ENCODE results near the gene MBD3L5.
"Not testable (repeated sequence)": the region's sequence is repeated elsewhere in the genome, so short reads cannot be mapped to it uniquely, and the experiment has no call there.

The MBD3L5 gene

DNA sequence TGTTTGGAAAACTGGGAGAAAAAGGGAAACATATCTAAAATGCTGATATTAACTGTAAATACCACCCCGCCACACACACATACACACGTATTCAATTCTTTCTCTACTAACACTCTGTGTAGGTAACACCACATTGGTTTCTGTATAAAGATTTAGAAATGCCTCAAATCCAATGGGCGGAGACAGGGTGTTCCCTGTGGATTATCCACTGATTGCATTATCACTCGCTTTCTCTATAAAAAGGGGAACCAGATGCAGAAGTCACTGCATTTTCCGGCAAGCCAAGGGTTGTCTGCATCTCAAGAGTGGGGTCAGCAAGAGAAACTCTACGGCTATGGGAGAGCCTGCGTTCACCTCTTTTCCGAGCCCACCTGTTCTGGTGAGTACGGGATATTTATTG, at the start of gene MBD3L5:
Gene MBD3L5 (plus strand): TSS at position 301 of the 400 bp plus-strand sequence. CDS start 34 bp downstream, at position 335.
- DNase-seq (ENCODE audit: low read depth); H3K4me3 ChIP-seq (ENCODE audit: low read depth, low read length); in situ Hi-C loops (cut with HindIII; ENCODE audit: low sequenced_read_pairs): not testable (repeated sequence)

DNA sequence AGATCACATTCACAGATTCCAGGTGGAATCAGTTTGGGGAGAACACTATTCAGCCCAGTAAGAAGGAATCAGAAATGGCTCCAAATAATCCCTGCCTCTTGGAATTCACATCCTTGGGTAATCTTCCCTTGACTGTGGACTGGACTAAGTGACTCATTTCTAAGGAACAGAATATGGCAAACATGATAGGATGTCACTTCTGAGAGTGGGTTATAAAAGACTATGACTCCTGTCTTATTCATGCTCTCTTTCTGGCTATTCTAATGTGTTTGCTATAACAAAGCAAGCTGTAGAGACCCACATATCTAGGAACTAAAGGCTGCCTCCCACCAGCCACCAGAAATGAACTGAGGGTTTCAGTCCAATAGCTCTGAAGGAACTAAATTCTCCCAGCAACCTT, 46.9 kb upstream of the MBD3L5 start:
- no peak for DNase-seq (ENCODE audit: low read depth)
- in situ Hi-C loops (cut with HindIII; ENCODE audit: low sequenced_read_pairs), result no loop called here
- TF ChIP-seq, protein P1, sequence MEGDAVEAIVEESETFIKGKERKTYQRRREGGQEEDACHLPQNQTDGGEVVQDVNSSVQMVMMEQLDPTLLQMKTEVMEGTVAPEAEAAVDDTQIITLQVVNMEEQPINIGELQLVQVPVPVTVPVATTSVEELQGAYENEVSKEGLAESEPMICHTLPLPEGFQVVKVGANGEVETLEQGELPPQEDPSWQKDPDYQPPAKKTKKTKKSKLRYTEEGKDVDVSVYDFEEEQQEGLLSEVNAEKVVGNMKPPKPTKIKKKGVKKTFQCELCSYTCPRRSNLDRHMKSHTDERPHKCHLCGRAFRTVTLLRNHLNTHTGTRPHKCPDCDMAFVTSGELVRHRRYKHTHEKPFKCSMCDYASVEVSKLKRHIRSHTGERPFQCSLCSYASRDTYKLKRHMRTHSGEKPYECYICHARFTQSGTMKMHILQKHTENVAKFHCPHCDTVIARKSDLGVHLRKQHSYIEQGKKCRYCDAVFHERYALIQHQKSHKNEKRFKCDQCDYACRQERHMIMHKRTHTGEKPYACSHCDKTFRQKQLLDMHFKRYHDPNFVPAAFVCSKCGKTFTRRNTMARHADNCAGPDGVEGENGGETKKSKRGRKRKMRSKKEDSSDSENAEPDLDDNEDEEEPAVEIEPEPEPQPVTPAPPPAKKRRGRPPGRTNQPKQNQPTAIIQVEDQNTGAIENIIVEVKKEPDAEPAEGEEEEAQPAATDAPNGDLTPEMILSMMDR (IDR thresholded peaks at IDR 0.05; ENCODE audit: low read depth, low read length, missing control alignments), result no peak
- no peak overlapping the region for H3K4me3 ChIP-seq (ENCODE audit: low read depth, low read length)

DNA sequence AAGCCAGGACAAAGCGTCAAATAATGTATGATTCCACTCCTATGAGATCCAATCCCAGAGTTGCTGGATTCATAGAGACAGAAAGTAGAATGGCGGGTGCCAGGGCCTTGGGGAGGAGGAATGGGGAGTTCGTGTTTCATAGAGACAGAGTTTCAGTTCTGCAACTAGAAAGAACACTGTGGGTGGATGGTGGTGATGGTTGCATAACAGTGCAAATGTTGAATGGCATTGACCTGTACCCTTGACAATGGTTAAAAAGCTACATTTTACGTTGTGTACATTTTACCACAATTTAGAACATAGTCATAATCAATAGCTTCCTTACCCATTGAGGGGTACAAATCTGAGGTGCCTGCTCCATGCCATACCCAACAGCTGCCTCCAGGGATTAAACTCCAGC, 42.5 kb upstream of the MBD3L5 start:
- in situ Hi-C loops (cut with HindIII; ENCODE audit: low sequenced_read_pairs), result no loop called here
- TF ChIP-seq, protein P1 (IDR thresholded peaks at IDR 0.05; ENCODE audit: low read depth, low read length, missing control alignments), result no peak
- no peak overlapping the region for H3K4me3 ChIP-seq (ENCODE audit: low read depth, low read length)
- no peak for DNase-seq (ENCODE audit: low read depth)

DNA sequence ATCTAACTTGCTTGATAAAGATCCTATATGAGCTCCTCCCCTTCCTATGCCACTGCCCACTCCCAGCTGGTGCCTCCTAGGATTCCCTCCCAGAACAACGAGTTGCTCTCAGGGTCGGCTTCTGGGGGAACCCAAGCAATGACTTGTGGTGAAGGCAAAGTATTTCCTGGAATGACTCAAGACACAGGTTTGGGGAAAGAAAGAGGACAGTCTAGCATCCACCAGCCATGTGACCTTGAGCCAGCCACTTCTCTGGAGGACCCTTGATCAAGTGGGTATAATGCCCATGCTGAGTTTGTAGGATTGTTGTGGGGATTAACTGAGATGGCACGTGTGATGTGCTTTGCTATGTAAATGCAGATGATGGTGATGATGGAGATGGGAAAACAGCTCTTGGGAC, 42.1 kb upstream of the MBD3L5 start:
- in situ Hi-C loops (cut with HindIII; ENCODE audit: low sequenced_read_pairs), result no loop called here
- H3K4me3 ChIP-seq (ENCODE audit: low read depth, low read length), result no peak overlapping the region
- TF ChIP-seq, protein P1 (IDR thresholded peaks at IDR 0.05; ENCODE audit: low read depth, low read length, missing control alignments), result no peak
- no peak for DNase-seq (ENCODE audit: low read depth)

DNA sequence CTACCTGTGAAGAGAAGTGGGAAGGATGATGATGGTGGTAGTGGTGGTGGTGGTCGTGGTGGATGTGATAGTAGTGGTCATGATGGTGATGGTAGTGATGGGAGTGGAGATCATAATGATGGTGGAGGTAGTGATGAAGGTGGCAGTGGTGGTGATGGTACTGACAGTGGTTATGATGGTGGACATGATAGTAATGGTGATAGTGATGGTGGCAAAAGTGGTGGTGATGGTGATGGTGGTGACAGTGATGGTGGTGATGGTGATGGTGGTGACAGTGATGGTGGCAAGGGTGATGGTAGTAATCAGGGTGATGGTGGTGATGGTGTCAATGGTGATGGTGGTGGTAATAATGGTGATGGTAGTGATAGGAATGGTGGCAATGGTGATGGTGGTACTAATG, 35.3 kb upstream of the MBD3L5 start:
- H3K4me3 ChIP-seq (ENCODE audit: low read depth, low read length), result no peak overlapping the region
- in situ Hi-C loops (cut with HindIII; ENCODE audit: low sequenced_read_pairs), result no loop called here
- TF ChIP-seq, protein P1 (IDR thresholded peaks at IDR 0.05; ENCODE audit: low read depth, low read length, missing control alignments), result no peak
- DNase-seq (ENCODE audit: low read depth), result no peak

DNA sequence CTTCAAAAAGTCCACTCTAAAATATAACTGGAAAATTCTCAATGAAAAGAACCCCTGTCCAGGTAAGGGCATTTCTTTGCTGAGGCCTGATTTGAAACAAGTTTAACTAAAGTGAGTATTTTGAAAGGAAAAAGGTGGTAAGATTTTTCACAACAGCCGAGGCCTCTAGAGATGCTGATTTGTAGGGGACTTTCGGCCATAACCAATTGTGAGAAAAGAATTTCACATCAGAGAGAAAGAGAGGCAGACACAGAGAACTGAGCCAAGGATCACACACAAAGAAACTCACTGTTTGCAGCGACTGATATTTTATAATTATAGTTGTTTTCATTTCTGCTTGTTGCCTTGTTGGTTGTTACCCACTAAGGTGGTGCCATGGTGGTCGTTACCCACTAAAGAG, 33.6 kb upstream of the MBD3L5 start:
- in situ Hi-C loops (cut with HindIII; ENCODE audit: low sequenced_read_pairs), result no loop called here
- TF ChIP-seq, protein P1 (IDR thresholded peaks at IDR 0.05; ENCODE audit: low read depth, low read length, missing control alignments), result no peak
- DNase-seq (ENCODE audit: low read depth), result no peak
- no peak overlapping the region for H3K4me3 ChIP-seq (ENCODE audit: low read depth, low read length)

DNA sequence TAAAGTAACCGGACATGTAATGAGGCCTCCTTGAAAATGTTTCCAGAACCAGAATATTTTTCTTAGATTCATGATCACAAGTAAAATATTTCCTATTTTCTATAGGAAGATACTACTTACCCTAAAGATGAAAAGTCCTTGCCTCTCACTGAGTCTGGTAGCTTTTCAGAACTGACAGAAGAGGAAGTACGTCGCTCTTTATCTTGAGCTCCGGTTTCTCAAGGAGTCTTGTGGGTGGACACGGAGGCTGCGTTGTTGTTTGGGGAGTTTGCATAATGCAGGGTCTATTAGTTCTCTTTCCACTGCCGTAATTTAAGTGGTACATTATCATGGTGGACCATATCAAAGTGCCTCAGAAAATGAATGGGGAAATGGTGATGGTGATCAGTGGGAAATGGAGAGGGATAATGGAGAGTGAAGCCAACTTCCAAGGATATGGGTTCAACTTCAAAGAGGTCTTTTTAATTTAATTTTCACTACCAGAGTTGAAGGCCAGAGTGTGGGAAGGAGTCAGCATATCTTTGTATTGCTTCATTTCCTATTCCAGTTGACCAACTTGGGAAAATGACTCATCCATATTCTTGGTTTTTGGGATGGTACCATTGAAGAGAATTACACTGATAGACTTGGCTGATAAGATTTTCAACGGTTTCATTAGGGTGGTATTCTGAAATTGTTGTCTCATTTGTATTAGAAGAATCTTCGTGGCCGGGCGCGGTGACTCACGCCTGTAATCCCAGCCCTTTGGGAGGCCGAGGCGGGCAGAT, 32.5 kb upstream of the MBD3L5 start:
- in situ Hi-C loops (cut with HindIII; ENCODE audit: low sequenced_read_pairs), result no loop called here
- TF ChIP-seq, protein P1 (IDR thresholded peaks at IDR 0.05; ENCODE audit: low read depth, low read length, missing control alignments), result no peak
- DNase-seq (ENCODE audit: low read depth), result no peak
- no peak overlapping the region for H3K4me3 ChIP-seq (ENCODE audit: low read depth, low read length)

All from astrocyte of the cerebellum (primary cell).